T-helper 2 cell (primary cell): ENCODE results near the gene OS9.
A peak's percentile ranks its signal among the peaks of the same experiment; 100 is the strongest.

Source experiments
- DNase-seq, 5 experiments: peaks; one replicate each; pipeline versions ENCODE4 v3.0.0 to v3.0.0-alpha.2; 2012 to 2022

Gene OS9

DNA sequence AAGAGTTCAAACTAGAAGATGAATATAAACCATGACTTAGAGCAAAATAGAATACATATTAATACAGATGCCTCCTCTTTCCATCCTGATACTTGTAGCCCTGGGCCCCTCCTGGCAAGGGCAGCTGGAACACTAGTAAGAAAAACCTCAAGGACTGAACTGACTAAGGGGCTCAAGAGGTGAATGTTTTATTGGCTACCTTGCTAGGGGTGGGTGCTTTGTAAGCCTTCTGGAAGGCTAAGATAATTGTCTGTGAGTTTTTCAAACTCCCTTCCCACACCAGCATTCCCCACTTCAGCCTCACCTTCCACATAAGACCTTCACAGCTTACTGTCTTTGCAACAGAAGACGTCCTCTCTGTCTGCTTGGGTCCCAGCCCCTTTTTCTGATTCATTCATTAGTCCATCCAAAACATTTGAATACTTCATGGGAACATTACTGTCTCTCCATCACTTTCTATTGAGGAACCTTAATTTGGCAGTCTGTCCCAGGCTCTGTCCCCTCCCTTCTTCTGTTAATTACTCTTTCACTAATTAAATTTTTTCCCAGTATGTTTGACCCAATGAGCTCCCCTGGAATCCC lies 59.9 kb downstream of the OS9 start:
- no peak for DNase-seq

DNA sequence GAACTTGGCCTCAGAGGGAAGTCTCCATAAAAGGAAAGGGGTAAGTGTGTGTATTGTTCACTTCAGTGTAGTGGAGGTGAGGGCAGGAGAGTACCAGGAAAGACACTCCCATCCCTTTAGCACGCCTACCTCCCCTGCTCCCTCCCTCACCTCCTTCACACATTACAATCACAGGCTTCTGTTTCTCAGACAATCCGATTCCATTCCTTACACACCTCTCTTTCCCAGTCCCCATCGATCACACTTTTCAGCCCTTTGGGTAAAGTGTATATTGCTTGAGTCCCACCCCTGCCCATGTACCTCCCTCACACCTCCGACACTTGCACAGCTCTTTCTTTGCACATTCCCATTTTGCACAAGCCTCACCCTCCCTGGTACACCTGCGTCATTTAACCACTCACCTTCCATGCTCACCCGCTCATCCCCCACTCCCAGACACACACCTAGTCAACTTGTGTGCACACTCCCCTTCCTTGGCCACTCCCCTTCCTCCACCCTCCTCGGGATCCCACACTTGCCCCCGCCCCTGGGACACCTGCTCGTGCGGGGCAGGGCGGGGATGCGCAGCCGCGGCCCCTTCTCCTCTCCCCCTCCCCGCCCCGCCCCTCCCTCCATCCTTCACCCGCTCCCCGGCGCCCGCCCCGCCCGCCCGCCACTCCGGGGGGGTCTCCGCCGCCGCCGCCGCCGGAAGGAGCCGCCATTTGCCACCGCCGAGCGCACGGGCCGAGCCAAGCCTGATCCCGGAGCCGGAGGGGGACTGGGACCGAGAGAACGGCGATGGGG lies 60.7 kb downstream of the OS9 start, which contains the start of gene MARCHF9:
Gene MARCHF9 (plus strand): TSS at position 693 of the 783 bp plus-strand sequence. CDS start 426 bp downstream, outside the sequence.
- peak; percentile 69 to 91 (median 78) for DNase-seq

DNA sequence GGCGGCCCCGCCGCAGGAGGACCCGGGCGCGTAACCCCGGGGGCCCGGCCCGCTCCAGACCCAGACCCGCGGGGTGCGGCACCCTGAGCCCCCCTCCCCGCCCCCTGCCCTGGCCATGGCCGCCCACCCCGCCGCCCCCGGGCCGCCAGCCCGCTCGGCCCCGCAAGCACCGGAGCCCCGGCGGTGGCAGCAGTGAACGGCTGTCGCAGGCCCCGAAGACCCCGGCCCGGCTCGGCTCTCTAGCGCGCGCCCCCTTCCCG lies 61.2 kb downstream of the OS9 start:
- DNase-seq, result no peak

DNA sequence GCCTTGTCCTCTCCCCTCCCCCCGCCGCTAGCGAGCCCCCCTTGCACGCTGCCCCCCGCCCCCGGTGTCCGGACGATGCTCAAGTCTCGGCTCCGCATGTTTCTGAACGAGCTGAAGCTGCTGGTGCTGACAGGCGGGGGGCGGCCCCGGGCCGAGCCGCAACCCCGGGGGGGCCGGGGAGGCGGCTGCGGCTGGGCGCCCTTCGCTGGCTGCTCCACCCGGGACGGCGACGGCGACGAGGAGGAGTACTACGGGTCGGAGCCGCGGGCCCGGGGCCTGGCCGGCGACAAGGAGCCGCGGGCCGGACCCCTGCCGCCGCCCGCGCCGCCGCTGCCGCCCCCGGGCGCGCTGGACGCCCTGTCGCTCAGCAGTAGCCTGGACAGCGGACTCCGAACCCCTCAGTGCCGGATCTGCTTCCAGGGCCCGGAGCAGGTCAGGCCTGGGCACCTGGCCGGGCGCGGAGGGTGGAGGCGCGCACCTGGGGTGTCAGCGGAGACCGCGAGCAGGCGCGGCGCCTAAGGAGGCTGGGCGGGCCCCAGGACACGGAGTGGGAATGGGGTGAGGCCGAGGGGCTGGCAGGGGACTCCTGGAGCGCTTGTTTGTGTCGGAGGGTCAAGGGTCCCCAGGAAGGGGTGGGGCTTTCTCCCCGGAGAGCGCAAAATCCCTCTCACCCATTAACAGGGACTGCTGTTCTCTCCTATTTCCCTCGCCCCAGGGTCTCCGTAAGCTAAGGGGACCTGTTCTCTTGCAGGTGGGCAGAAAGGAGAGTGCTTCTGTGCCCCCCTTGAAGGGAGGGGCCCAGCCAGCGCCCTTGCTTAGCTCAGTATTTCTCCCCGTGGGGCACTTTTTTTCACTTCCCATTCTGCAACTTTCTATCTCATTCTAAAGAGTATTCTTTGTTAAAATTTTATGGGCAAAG lies 61.8 kb downstream of the OS9 start:
- peak in 3 of 5 experiments; percentile 44 to 50 (median 46) for DNase-seq

DNA sequence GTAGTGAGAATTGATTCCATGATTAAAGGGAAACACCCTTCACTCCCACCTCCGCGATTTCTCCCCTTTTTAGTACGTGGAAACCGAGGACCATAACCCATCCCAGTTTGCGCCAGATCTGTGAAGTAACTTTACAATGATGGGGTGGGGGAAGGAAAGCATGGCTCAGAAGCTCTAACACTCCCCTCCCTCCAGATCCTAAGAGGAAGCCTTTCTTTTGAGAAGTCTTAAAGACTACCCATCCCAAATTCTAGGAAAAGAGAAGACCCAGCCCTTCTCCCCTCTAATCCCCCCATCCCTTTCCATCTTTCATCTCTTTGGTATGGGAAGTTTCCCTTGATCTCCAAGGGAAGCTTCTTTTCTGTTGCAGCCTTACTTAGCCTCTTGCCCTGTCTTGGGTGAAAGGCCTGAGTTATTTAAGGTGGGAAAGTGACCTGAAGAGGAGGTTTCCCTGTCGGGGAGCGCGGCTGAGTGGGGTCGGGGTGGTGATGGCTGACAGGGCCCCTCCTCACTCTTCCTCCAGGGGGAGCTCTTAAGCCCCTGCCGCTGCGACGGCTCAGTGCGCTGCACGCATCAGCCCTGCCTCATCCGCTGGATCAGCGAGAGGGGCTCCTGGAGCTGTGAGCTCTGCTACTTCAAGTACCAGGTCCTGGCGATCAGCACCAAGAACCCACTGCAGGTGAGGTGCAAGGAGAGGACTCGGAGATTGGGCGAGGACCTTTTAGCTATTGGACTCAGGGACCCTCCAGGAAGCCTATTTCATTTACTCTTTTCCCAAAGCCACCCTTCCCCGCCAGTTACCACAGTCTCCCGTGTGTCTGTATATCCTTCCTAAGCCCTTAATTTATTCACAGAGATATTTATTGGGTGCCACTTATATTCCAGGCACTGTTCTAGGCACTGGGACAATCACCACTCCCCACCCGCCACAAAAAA lies 62.7 kb downstream of the OS9 start:
- DNase-seq, result peak; percentile 35 to 77 (median 56)

DNA sequence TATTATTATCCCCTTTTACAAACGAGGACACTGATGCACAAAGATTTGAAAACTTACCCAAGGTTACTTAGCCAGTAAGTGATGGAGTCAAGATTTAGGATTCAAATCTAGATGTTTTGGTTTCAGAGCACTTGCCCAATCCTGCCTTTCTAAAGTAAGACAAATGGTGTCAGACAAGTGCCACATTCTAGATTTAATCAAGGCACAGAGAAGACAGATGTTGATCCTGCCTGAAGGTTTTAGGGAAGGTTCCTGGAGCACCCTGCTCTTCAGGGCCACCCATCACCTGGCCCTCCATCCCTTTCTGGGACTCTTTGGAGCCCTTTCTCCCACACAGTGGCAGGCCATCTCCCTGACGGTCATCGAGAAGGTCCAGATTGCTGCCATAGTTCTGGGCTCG lies 63.8 kb downstream of the OS9 start:
- no peak for DNase-seq

DNA sequence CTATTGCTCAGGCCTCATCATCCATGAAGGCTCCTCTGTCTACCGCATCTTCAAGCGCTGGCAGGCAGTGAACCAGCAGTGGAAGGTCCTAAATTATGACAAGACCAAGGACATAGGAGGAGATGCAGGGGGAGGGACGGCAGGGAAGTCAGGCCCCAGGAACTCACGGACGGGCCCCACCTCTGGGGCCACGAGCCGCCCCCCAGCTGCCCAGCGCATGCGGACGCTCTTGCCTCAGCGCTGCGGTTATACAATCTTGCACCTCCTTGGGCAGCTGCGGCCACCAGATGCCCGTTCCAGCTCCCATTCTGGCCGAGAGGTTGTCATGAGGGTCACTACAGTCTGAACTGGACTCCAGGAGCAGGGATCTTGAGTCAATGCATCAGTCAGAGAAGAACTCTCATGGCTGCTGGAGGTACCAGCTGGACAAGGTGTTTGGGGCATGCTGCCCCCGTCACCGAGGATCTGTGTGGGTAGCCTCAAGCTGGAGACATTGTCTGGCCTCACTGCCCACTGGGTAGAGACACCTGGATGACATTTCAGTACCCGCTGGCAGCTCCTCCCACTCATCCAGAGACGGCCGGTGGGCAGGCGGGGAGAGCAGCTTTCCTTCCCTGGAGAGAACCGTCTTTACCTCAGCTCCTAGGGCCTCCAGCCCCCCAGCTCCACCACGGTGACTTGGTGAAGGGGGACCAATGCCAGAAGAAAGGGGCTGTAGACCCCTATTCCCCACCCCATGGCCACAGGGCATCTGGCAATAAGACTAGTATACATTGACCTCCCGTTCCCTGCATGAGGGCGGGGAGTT lies 64.8 kb downstream of the OS9 start:
- no peak for DNase-seq

DNA sequence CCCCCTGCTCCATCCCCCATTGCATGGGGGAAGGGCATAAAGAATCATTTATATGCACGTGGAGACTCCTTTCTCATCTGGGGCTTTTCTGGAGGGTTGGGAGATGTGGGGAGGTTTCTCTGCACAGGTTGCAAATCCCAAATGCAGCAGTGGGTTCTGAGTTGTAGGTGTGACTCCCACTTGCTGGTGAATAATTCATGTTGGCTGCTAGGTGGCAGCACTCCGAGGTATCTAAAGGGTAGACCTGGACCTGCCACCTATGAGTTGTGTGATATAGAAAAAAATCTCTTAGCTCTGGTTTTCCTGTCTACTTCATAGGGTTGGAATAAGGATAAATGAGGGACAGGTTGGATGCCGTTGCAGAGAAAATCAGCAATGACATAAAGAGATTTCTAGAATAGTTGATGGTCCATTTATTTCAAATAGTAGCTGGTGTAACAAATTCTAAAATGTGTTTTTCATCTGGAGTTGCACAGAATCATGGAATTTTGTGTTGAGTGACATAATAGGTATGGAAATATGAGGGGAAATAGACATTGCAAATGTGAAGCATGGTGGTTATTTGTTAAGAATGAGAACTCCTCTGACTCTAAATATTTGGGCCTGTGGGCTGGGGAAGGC lies 65.5 kb downstream of the OS9 start:
- peak in 2 of 5 experiments; percentile 29 to 66 for DNase-seq

DNA sequence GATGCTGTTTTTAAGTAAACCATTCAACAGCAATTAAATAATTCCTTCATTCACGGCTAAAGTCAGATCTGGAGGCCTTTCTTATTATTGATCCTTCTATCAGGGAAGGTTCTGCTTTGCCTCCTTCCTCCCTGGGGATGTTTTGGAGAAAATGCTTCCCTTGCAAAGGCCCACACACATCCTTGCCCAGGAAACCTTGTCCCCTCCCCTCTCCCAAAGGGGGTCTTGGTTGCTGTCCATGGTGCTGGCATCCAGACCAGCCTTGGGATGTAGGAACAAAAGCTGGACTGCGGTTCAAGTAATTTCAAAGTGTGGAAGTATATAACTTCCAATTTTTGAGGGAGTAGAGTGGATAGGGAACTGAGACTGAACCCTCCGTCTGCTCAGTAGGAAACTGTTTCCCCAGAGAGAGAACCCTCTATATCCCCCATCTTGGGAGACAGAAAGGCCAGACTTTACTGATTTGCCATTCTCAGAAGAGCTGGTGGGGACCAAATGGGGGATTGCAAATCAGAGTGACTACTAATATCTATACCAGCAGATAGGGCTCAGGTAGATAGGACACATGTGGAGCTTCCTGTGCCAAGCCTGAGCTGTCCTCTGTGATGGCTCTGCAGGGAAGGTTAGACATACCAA lies 66.5 kb downstream of the OS9 start:
- no peak for DNase-seq

DNA sequence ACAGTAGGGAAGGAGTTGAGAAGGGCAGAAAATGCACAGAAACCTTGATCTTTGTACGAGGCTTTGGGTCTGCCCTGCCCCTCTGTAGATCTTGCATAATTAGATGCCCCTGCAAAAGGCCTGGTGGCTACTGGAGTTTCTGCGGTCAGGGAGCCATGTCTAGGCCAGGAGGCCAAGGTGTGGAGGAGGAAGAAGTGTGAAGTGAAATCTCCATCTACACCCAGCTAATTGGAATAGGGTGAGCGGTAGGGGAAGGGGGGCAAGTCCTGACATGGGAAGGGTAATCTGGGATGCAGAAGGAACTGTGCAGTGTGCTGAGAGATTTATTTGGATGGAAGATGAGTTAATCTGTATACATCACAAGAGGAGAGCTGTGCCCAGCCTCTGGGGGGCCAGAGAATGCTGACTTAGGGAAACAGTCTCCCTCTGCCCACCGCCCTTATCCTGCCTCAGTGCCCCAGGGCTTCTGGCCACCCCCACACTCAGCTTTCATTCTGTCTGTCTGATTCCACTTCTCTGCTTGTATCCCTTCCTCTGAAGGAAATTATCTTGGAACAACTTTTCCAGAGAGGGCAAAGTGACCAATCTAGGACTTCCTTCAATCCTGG lies 67.6 kb downstream of the OS9 start:
- DNase-seq, result no peak

DNA sequence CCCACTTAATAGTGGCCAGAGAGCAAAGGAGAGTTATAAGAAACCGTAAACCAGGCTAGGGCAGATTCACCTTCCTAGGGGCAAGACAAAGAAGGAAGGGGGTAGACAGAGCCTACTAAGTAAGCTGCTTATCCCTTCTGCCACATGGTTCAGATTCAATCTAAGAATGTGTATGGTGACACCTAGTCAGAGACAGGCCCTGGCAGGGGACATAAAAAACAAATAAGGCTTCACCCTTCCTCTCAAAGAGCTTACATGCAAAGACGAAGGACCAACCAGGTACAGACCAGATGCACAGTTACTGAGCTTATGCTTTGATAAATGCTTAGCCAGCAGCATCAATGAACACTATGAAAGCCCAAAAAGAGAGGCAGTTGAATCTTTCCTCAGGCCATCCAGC lies 68.5 kb downstream of the OS9 start:
- no peak for DNase-seq

DNA sequence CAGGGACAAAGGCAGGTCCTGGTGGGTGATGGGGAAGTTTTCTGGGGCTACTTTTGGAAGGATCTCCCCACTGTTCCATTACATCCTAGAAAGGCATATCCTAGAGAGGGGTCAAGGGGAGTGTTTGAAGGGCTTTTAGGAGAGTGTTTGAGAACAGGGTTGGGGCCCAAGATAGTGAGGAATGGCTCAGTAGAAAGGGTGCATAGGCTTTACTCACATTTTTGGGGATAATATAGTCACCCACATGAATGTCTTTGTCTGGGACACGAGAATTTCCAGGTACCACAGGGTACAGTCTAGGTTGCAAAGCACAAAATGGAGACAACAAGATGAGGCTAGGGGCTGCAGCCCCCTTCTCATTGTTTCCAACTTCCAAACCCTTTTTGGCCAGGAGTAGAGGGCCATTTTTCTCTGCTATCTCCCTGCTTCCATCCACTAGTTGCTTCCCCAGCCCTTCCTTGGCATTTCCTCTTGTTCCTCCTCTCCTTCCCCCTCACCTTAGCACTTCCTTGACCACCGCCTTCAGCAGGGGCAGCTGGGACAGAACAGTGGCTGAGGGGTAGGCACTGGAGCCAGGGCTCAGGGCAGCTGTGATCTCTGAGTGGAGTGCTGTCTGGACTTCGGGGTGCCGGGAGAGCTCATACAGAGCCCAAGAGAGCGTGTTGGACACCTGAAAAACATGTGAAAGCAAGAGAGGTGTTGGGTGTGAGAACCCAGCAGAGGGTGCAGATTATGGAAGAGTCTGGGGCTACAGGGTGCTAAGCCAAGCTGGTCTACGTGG lies 70.1 kb downstream of the OS9 start:
- no peak for DNase-seq

DNA sequence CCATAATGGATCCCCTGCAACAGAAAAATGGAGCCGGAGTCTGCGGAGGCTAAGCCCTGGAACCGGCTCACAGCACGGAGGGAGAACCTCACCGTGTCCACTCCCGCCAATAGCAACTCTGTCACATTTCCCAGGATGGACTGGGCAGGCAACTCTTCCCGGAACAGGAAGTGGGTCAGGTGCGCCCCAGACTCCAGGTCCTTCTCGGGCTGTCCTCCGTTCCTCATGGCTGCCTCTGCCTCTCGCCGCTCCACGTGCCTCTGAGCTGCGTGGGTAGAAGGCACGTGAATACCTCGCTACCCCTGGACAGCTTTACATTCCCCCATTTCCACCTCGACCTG lies 70.7 kb downstream of the OS9 start:
- peak in 1 of 5 experiments; percentile 23 for DNase-seq

DNA sequence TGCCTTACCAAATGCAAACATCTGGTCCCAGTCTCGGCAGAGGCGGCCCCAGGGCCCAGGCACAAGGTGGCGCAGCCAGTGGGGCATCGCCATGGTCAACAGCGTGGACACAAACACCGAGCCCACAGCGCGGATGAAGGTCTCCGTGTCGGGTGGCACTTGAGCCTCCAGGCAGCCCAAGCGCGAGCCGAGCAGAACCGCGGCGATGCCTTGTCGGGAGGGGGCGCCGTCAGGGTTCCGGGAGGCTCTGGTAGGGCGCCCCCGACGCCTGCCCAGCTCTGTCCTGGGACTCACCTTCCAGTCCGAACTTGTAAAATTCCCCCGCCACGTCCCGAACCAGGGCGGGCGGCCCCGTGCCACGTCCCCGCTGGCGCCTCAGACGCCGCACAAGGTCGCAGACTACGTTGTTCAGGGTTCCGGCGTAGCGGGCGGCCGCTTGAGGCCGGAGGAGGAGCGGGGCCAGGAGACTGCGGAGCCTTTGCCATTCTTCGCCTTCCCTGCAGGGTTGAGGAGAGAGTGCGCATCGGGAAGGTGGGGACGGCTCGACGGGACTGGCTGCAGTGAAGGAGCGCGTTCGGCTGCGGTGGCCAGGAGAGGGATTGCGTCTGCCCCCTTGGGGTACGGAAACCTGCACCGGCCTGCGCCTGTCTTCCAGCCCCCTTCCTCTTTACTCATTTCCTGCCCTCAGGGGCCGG lies 71.2 kb downstream of the OS9 start:
- peak in 3 of 5 experiments; percentile 31 to 51 (median 47) for DNase-seq

DNA sequence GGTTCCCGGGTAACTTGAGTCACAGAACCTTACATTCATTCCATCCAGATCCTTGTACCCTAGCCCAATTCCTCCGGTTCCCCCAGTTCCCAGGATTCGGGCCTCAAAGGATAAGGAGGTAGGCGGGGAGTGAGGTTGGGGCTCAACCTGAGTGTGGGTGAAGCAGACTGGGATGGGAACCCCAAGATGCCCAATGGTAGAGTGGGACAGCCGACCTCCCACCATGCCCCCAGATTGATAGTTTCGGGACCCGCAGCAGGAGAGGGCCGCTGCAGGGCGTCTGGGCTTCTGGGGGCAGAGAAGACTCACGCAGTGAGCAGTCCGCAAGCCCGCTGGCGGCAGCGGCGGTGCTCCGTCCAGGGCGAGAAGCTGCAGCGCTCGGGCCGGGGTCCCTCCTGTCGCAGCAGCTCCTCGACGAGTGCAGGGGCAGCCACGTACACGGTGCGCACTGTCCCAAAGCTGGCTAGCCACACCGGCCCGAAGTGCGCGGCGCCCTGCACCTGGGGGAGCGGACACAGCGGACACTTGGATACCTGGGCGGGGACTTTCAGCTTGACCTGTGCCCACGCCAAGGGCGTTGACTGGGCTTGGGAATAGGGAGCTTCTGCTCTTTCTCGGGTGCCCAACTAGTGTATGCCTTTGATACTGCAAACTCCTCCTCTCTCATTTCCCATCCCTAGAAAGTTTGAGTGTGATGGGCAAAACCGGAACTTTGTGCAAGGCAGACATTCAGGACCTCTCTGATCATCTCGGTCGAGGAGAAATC lies 71.9 kb downstream of the OS9 start:
- no peak for DNase-seq

DNA sequence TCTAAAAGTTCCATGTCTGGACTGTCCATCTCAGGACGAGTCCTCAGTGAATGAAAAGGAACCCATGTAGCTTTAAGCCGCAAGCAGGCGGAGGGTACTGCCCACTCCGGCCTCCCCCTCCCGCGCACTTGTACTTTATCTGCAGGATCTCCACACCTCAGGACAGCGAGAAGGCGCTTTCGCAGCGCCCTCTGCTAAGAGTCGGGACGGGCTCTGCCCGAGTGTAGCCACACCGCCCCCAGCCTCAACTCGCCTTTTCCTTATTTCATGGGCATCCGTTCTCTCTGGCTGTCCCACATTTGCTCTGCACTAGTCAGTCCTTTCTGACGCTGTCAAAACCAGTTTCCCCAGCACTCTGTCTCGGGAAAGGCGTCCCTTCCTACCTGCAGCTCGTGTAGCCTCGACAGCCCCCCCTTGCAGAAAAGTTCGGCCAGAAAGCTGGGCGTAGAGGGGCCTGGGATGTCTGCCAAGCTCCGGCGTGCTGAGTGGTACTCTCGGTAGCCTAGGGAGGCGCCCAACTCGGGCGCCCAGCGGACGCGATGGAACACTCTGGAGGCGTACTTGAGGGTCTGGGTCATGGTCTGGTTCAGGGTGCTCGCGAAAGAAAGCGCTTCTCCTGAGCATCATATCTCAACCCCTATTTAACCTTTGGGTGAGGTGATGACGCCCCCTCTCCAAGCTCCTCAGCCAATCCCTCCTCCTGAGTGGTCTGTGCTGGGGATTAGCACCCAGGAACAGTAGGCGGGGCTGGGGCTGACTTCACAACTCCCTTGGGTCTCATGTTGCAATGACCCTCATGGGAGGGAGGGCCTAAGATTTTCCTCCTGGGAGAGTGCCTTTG lies 72.8 kb downstream of the OS9 start, which contains the start of gene CYP27B1:
Gene CYP27B1 (minus strand): TSS at position 615 of the 841 bp plus-strand sequence. CDS start 37 bp downstream, at position 578.
- DNase-seq, result no peak

DNA sequence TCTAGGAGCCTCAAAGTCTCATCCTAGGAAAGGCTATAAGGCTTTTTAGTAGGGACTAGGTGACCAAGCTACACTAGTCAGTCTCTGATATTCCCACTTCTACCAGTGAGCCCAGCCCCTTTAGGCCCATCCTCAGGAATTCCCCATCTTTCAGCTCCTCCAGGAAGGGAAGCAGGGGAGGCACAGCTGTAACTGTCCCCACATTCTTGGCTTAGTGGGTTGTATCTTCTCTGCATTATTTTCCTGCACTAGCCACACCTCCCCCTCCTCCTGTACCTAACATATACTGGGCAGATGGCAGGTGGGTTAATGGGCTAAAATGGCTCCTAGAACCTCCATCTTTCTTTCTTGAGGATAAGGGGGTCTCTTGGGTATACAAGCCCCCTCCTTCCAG lies 73.4 kb downstream of the OS9 start:
- DNase-seq, result no peak
